ENCODE data around the gene ZNF891.

The ZNF891 gene

GRCh38 chr12:133130038-133130807 is at the start of gene ZNF891, which contains the start of gene ZNF10:
Gene ZNF891, minus strand, starts transcription at chr12:133130274. Its CDS starts 8,356 bp downstream, at chr12:133121918.
Gene ZNF10, plus strand, starts transcription at chr12:133130627. Its CDS starts 13,866 bp downstream, at chr12:133144493.
- DNase-seq (ENCODE audit: low read depth) = peak; percentile 90

GRCh38 chr12:133174901-133175300 is 44.8 kb upstream of the ZNF891 start:
- no peak for DNase-seq (ENCODE audit: low read depth)

- DNase-seq (ENCODE audit: low read depth) = no peak
Measured at GRCh38 chr12:133172491-133172890, 42.4 kb upstream of the ZNF891 start.

- DNase-seq (ENCODE audit: low read depth) = no peak
Measured at GRCh38 chr12:133165776-133166175, 35.7 kb upstream of the ZNF891 start.

GRCh38 chr12:133156125-133156690 is 26.1 kb upstream of the ZNF891 start:
- no peak for DNase-seq (ENCODE audit: low read depth)

GRCh38 chr12:133145981-133146380 is 15.9 kb upstream of the ZNF891 start:
- no peak for DNase-seq (ENCODE audit: low read depth)

- DNase-seq (ENCODE audit: low read depth) = no peak
Measured at GRCh38 chr12:133135747-133136146, 5.7 kb upstream of the ZNF891 start.

- peak; percentile 4 for DNase-seq (ENCODE audit: low read depth)
Measured at GRCh38 chr12:133130808-133131128, 694 bp upstream of the ZNF891 start.

GRCh38 chr12:133129368-133130037 is 571 bp downstream of the ZNF891 start:
- DNase-seq (ENCODE audit: low read depth) = no peak

- DNase-seq (ENCODE audit: low read depth) = no peak
Measured at GRCh38 chr12:133124674-133125073, 5.4 kb downstream of the ZNF891 start.

GRCh38 chr12:133120385-133121191 is 9.5 kb downstream of the ZNF891 start:
- no peak for DNase-seq (ENCODE audit: low read depth)

GRCh38 chr12:133108150-133108549 is 21.9 kb downstream of the ZNF891 start:
- no peak for DNase-seq (ENCODE audit: low read depth)

- DNase-seq (ENCODE audit: low read depth) = no peak
Measured at GRCh38 chr12:133107121-133107520, 23.0 kb downstream of the ZNF891 start.

GRCh38 chr12:133106253-133106652 is 23.8 kb downstream of the ZNF891 start:
- no peak for DNase-seq (ENCODE audit: low read depth)

- no peak for DNase-seq (ENCODE audit: low read depth)
Measured at GRCh38 chr12:133105620-133106019, 24.5 kb downstream of the ZNF891 start.

- no peak for DNase-seq (ENCODE audit: low read depth)
Measured at GRCh38 chr12:133083345-133083744, 46.7 kb downstream of the ZNF891 start.

GRCh38 chr12:133081159-133081780 is 48.8 kb downstream of the ZNF891 start:
- no peak for DNase-seq (ENCODE audit: low read depth)

GRCh38 chr12:133080368-133081158 is 49.5 kb downstream of the ZNF891 start, which contains the start of gene ZNF140:
Gene ZNF140, plus strand, starts transcription at chr12:133080923. Its CDS starts 398 bp downstream, at chr12:133081321.
- peak; percentile 88 for DNase-seq (ENCODE audit: low read depth)

- peak; percentile 89 for DNase-seq (ENCODE audit: low read depth)
Measured at GRCh38 chr12:133080026-133080367, 50.1 kb downstream of the ZNF891 start.

GRCh38 chr12:133073836-133074235 is 56.2 kb downstream of the ZNF891 start:
- DNase-seq (ENCODE audit: low read depth) = no peak

- DNase-seq (ENCODE audit: low read depth) = no peak
Measured at GRCh38 chr12:133063556-133063955, 66.5 kb downstream of the ZNF891 start.

All from stimulated activated CD8-positive, alpha-beta memory T cell treated with anti-CD3 and anti-CD28 coated beads, Interleukin-7, amount 100 ng/mL, for 24 hours (primary cell).